ENCODE data around the gene POU3F1.

DNA sequence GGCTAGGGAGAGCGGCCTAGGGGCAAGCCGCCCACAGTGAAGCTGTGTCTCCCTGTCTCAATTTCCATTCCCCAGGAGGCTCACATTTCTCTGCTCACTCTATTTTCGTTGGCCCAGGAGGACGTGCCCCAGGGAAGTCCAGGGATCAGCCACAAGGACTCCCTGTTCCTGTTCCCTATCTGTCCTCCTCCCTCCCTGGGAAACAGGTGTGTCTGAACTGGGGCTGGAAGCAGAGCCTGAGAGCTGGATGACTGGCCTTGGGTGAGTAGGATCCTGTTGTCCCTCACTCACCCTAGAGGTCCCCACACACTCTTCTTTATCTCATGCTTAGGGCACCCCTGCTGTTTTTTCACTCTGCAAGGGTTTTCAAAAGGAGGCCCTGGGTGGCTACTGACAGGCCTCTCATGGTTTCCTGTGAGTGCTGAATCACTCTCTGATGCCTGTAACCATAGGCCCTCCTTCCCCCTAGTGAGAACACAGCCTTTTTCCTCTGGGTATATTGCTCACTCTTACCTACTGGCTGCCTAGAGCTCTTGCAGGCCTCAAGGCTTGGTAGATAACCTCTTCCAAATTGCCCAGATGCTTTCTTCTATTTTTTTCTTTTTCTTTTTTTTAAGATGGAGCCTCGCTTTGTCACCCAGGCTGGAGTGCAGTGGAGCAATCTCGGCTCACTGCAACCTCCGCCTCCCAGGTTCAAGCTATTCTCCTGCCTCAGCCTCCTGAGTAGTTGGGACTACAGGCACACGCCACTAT is 37.3 kb downstream of the POU3F1 start:
- TF ChIP-seq, protein P1, sequence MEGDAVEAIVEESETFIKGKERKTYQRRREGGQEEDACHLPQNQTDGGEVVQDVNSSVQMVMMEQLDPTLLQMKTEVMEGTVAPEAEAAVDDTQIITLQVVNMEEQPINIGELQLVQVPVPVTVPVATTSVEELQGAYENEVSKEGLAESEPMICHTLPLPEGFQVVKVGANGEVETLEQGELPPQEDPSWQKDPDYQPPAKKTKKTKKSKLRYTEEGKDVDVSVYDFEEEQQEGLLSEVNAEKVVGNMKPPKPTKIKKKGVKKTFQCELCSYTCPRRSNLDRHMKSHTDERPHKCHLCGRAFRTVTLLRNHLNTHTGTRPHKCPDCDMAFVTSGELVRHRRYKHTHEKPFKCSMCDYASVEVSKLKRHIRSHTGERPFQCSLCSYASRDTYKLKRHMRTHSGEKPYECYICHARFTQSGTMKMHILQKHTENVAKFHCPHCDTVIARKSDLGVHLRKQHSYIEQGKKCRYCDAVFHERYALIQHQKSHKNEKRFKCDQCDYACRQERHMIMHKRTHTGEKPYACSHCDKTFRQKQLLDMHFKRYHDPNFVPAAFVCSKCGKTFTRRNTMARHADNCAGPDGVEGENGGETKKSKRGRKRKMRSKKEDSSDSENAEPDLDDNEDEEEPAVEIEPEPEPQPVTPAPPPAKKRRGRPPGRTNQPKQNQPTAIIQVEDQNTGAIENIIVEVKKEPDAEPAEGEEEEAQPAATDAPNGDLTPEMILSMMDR (IDR thresholded peaks at IDR 0.05), result no peak
- TF ChIP-seq POLR2A (IDR thresholded peaks at IDR 0.05), result no peak

Data from Peyer's patch (tissue), 4 donors.